GM11168 (cell line): ENCODE results near the gene NHEJ1.

Experiments
- in situ Hi-C: fragments of 300-500 bp; cut with MboI; formaldehyde crosslinking; loops from one replicate; pipeline ENCODE4 v1.12.0; 2022; ENCODE audit warnings: low sequenced_read_pairs; ENCODE audit not compliant: unreplicated experiment

The NHEJ1 gene

GRCh38 chr2:219183151-219183772 lies 22.6 kb upstream of the NHEJ1 start:
- in situ Hi-C loops: no loop called here

- in situ Hi-C loops: no loop called here
Observed at GRCh38 chr2:219182331-219183150, 21.9 kb upstream of the NHEJ1 start.

- in situ Hi-C loops: no loop called here
Observed at GRCh38 chr2:219181531-219181930, 20.9 kb upstream of the NHEJ1 start.

GRCh38 chr2:219180961-219181360 lies 20.3 kb upstream of the NHEJ1 start:
- in situ Hi-C loops: no loop called here

- in situ Hi-C loops: no loop called here
Observed at GRCh38 chr2:219179601-219180465, 19.2 kb upstream of the NHEJ1 start.

- in situ Hi-C loops: no loop called here
Observed at GRCh38 chr2:219178377-219179175, 18.0 kb upstream of the NHEJ1 start.

- in situ Hi-C loops: no loop called here
Observed at GRCh38 chr2:219177552-219178376, 17.1 kb upstream of the NHEJ1 start, which contains the start of gene RETREG2. RETREG2 (plus strand) TSS chr2:219178275; CDS start chr2:219178353, 78 bp downstream.

GRCh38 chr2:219176818-219177551 lies 16.4 kb upstream of the NHEJ1 start, which contains the start of gene CNPPD1:
CNPPD1 (minus strand) TSS chr2:219176925; CDS start chr2:219176828, 97 bp downstream.
- in situ Hi-C loops: no loop called here

GRCh38 chr2:219175928-219176817 lies 15.6 kb upstream of the NHEJ1 start:
- in situ Hi-C loops: no loop called here

- in situ Hi-C loops: no loop called here
Observed at GRCh38 chr2:219175486-219175885, 14.9 kb upstream of the NHEJ1 start.

GRCh38 chr2:219174801-219175200 lies 14.2 kb upstream of the NHEJ1 start:
- in situ Hi-C loops: no loop called here

GRCh38 chr2:219174146-219174545 lies 13.5 kb upstream of the NHEJ1 start:
- in situ Hi-C loops: no loop called here

GRCh38 chr2:219173176-219173575 lies 12.6 kb upstream of the NHEJ1 start:
- in situ Hi-C loops: no loop called here

GRCh38 chr2:219172231-219173154 lies 11.9 kb upstream of the NHEJ1 start:
- in situ Hi-C loops: no loop called here

GRCh38 chr2:219171231-219171651 lies 10.6 kb upstream of the NHEJ1 start:
- in situ Hi-C loops: no loop called here

- in situ Hi-C loops: no loop called here
Observed at GRCh38 chr2:219169930-219170654, 9.5 kb upstream of the NHEJ1 start, which contains the start of gene SLC23A3. SLC23A3 (minus strand) TSS chr2:219170029; CDS start chr2:219169984, 45 bp downstream.
